Measurements from ENCODE around the gene CPLX4. TPM values are rescaled to one million over a fixed set of nuclear protein-coding genes. Genes with fewer than 3 reads are reported as not detected.

Gene CPLX4
- polyA plus RNA-seq, 1 donor (not counting 4 experiments of a cell fraction or from before 2014, with no cell fraction given), result not detected

DNA sequence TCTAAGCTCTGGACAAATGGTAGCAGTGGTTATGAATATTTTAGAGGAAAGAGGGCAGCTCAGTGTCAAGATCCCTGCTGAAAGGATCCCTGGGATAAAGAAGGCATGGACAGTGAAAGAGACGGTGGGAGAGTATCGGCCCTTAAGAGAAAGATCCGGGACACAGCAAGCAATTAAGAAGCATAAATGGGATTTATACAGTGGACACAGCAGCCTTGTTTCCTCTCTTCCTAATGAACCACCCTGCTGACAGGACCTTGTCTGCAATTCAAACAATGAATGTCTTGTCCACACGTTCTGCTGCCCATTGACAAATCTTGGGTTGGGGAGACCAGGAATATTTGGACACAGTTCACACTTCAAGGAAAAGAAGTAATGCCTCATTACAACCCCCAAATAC, 16.5 kb downstream of the CPLX4 start:
- dilution Hi-C loops (cut with MboI; ENCODE audit: extremely low pct_ligation_motif_present, low sequenced_read_pairs), result no loop called here
- FAIRE-seq, result no peak
- H3K4me3 ChIP-seq (ENCODE audit: control insufficient read depth in 2 of 3, extremely low read depth in 1 of 3, insufficient read depth in 2 of 3, low read depth in 1 of 3, low read length in 3 of 3), result no peak overlapping the region
- H3K27ac ChIP-seq (ENCODE audit: control insufficient read depth, insufficient read depth, low read length), result no peak overlapping the region
- no peak overlapping the region for H3K9ac ChIP-seq (ENCODE audit: control insufficient read depth, extremely low read depth, insufficient read depth, low read length)
- DNase-seq (ENCODE audit: low read depth, low spot score), result no peak
- H3K9me1 ChIP-seq (ENCODE audit: control insufficient read depth, extremely low read depth, insufficient read depth, low read length), result no peaks in the 10 kb centered on the region
- H3K36me3 ChIP-seq (ENCODE audit: control insufficient read depth in 2 of 2, extremely low read depth in 1 of 2, insufficient read depth in 2 of 2, low read length in 2 of 2), result no peaks in the 10 kb centered on the region
- H4K20me1 ChIP-seq (ENCODE audit: control insufficient read depth, extremely low read depth, insufficient read depth, low read length), result no peaks in the 10 kb centered on the region
- no peaks in the 10 kb centered on the region for H3K79me2 ChIP-seq (ENCODE audit: control insufficient read depth, insufficient read depth, low read length)
- H3K4me2 ChIP-seq (ENCODE audit: control insufficient read depth, extremely low read depth, insufficient read depth, low read depth, low read length), result no peak overlapping the region
- H3K27me3 ChIP-seq (ENCODE audit: control insufficient read depth, extremely low read depth, insufficient read depth, low read length), result peaks cover 9% of the 10 kb centered on the region
- H3K9me3 ChIP-seq (ENCODE audit: control insufficient read depth, low read depth, low read length), result no peaks in the 10 kb centered on the region
- H2AFZ ChIP-seq (ENCODE audit: control insufficient read depth, low read length), result no peak overlapping the region
- H3K4me1 ChIP-seq (ENCODE audit: control insufficient read depth, extremely low read depth, insufficient read depth, low read length), result peaks cover 9% of the 10 kb centered on the region
- TF ChIP-seq, protein P1, sequence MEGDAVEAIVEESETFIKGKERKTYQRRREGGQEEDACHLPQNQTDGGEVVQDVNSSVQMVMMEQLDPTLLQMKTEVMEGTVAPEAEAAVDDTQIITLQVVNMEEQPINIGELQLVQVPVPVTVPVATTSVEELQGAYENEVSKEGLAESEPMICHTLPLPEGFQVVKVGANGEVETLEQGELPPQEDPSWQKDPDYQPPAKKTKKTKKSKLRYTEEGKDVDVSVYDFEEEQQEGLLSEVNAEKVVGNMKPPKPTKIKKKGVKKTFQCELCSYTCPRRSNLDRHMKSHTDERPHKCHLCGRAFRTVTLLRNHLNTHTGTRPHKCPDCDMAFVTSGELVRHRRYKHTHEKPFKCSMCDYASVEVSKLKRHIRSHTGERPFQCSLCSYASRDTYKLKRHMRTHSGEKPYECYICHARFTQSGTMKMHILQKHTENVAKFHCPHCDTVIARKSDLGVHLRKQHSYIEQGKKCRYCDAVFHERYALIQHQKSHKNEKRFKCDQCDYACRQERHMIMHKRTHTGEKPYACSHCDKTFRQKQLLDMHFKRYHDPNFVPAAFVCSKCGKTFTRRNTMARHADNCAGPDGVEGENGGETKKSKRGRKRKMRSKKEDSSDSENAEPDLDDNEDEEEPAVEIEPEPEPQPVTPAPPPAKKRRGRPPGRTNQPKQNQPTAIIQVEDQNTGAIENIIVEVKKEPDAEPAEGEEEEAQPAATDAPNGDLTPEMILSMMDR (optimal IDR thresholded peaks at IDR 0.05 in 1 of 3, IDR thresholded peaks at IDR 0.05 in 1 of 3, conservative IDR thresholded peaks at IDR 0.05 in 1 of 3; ENCODE audit: extremely low read depth in 1 of 3, insufficient read depth in 2 of 3, low read length in 3 of 3), result no peak
- no peak for TF ChIP-seq EZH2 (IDR thresholded peaks at IDR 0.05; ENCODE audit: low read length)

DNA sequence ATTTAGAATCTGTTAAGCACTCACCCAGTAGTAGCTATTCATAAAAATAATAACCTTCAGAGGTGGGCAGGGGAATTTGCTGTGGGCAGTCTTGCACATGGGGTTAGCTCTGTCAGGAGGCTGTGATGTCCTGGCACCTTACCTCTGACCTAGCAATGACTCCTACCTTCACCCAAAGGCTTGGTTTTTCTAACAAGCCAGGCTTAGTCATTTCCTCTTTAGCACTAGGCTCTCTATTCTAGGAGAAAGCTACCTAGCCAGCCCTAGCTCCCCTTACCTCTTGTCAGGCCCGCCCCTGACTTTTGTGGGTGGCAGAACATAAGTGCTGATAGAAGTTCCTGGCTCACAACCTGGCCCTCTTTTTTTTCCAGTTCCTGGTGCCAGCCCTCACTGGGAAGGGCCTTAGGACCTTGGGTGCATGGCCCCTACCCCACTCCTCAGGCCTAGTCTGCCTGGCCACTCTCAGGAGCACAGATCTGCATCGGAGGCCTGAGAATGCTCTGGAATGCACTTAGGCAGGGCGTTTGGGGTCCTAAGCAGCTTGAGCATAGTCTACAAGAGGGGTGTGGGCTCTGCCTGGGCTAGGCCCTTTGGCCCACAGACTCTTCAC, 17.7 kb downstream of the CPLX4 start:
- peaks cover 10% of the 10 kb centered on the region for H3K27me3 ChIP-seq (ENCODE audit: control insufficient read depth, extremely low read depth, insufficient read depth, low read length)
- TF ChIP-seq, protein P1 (optimal IDR thresholded peaks at IDR 0.05 in 1 of 3, IDR thresholded peaks at IDR 0.05 in 1 of 3, conservative IDR thresholded peaks at IDR 0.05 in 1 of 3; ENCODE audit: extremely low read depth in 1 of 3, insufficient read depth in 2 of 3, low read length in 3 of 3), result no peak
- no peak for TF ChIP-seq EZH2 (IDR thresholded peaks at IDR 0.05; ENCODE audit: low read length)
- H3K4me2 ChIP-seq (ENCODE audit: control insufficient read depth, extremely low read depth, insufficient read depth, low read depth, low read length), result peak overlapping the region; percentile 33
- FAIRE-seq (peak; percentile 85), DNase-seq (ENCODE audit: low read depth, low spot score) (no peak)
- no peaks in the 10 kb centered on the region for H3K79me2 ChIP-seq (ENCODE audit: control insufficient read depth, insufficient read depth, low read length)
- no peak overlapping the region for H3K27ac ChIP-seq (ENCODE audit: control insufficient read depth, insufficient read depth, low read length)
- H3K4me3 ChIP-seq (ENCODE audit: control insufficient read depth in 2 of 3, extremely low read depth in 1 of 3, insufficient read depth in 2 of 3, low read depth in 1 of 3, low read length in 3 of 3), result no peak overlapping the region
- peaks cover 9% of the 10 kb centered on the region for H3K4me1 ChIP-seq (ENCODE audit: control insufficient read depth, extremely low read depth, insufficient read depth, low read length)
- no peaks in the 10 kb centered on the region for H4K20me1 ChIP-seq (ENCODE audit: control insufficient read depth, extremely low read depth, insufficient read depth, low read length)
- dilution Hi-C loops (cut with MboI; ENCODE audit: extremely low pct_ligation_motif_present, low sequenced_read_pairs), result no loop called here
- H3K9me1 ChIP-seq (ENCODE audit: control insufficient read depth, extremely low read depth, insufficient read depth, low read length), result no peaks in the 10 kb centered on the region
- H2AFZ ChIP-seq (ENCODE audit: control insufficient read depth, low read length), result no peak overlapping the region
- no peak overlapping the region for H3K9ac ChIP-seq (ENCODE audit: control insufficient read depth, extremely low read depth, insufficient read depth, low read length)
- no peaks in the 10 kb centered on the region for H3K9me3 ChIP-seq (ENCODE audit: control insufficient read depth, low read depth, low read length)
- H3K36me3 ChIP-seq (ENCODE audit: control insufficient read depth in 2 of 2, extremely low read depth in 1 of 2, insufficient read depth in 2 of 2, low read length in 2 of 2), result no peaks in the 10 kb centered on the region

Measured in keratinocyte (primary cell).